Cardiac septum (tissue), 1 donor: ENCODE results near the gene VPS36. TPM values are rescaled to one million over a fixed set of nuclear protein-coding genes. Genes with fewer than 3 reads are reported as not detected.
"Not testable (repeated sequence)": the region's sequence is repeated elsewhere in the genome, so short reads cannot be mapped to it uniquely, and the experiment has no call there.

ENCODE experiments used
- DNase-seq: peaks from one replicate; pipeline ENCODE4 v3.0.0-alpha.2; 2020; ENCODE audit warnings: low spot score
- intact Hi-C: fragments of 100-400 bp; cut with DNase I; formaldehyde crosslinking; loops from one replicate; pipeline ENCODE4 v1.14.0; 2022
- total RNA-seq: library from RNA; stranded (reverse); fragmentation: NEBNext Ultra II Directional; extraction: Animal tissue kit (Norgen Biotek cat#: 25700); gene quantifications from one replicate; pipeline ENCODE4 v1.2.1, GENCODE V29; 2021
- donor health status: DM: no; HTN: no; CAD: no.

VPS36 gene
- total RNA-seq, 1 donor from 2014 or later, result 30.2 TPM

GRCh38 chr13:52449331-52450011 is 963 bp downstream of the VPS36 start:
- intact Hi-C loops, result loop anchor here (1.0 to 10.0 kb wide), 3 partner anchors 43 to 255 kb away; partner anchors contain the start of gene THSD1
- no peak for DNase-seq

GRCh38 chr13:52447815-52448552 is 2.5 kb downstream of the VPS36 start:
- intact Hi-C loops, result no loop called here
- no peak for DNase-seq

GRCh38 chr13:52447354-52447753 is 3.1 kb downstream of the VPS36 start:
- intact Hi-C loops, result no loop called here
- no peak for DNase-seq

GRCh38 chr13:52446265-52446664 is 4.2 kb downstream of the VPS36 start:
- no peak for DNase-seq
- intact Hi-C loops, result no loop called here

GRCh38 chr13:52432456-52432855 is 18.0 kb downstream of the VPS36 start:
- intact Hi-C loops, result no loop called here

GRCh38 chr13:52428295-52428694 is 22.1 kb downstream of the VPS36 start:
- DNase-seq, result no peak
- intact Hi-C loops, result no loop called here

More at GRCh38 chr13:52432456-52432855, 18.0 kb downstream of the VPS36 start:
- no peak for DNase-seq

- DNase-seq, result no peak
- intact Hi-C loops, result no loop called here
Observed at GRCh38 chr13:52421216-52421615, 29.2 kb downstream of the VPS36 start.

- no peak for DNase-seq
- intact Hi-C loops, result no loop called here
Observed at GRCh38 chr13:52419080-52419479, 31.4 kb downstream of the VPS36 start.

- DNase-seq, result no peak
- intact Hi-C loops, result no loop called here
Observed at GRCh38 chr13:52414963-52415362, 35.5 kb downstream of the VPS36 start.

- DNase-seq, result no peak
- intact Hi-C loops, result no loop called here
Observed at GRCh38 chr13:52414051-52414450, 36.4 kb downstream of the VPS36 start.

GRCh38 chr13:52412128-52412527 is 38.3 kb downstream of the VPS36 start:
- DNase-seq, result no peak
- intact Hi-C loops, result no loop called here

GRCh38 chr13:52411629-52412028 is 38.8 kb downstream of the VPS36 start:
- intact Hi-C loops, result no loop called here

GRCh38 chr13:52408071-52408658 is 42.3 kb downstream of the VPS36 start:
- DNase-seq, result not testable (repeated sequence)

More at GRCh38 chr13:52411629-52412028, 38.8 kb downstream of the VPS36 start:
- DNase-seq, result no peak

GRCh38 chr13:52407436-52407835 is 43.0 kb downstream of the VPS36 start:
- not testable (repeated sequence) for DNase-seq
- intact Hi-C loops, result loop anchor here (2.0 kb wide), 1 partner anchor 43 kb away; the partner anchor contains the start of gene VPS36

More at GRCh38 chr13:52408071-52408658, 42.3 kb downstream of the VPS36 start:
- intact Hi-C loops, result not testable (repeated sequence)

- intact Hi-C loops, result loop anchor here (2.0 kb wide), 1 partner anchor 44 kb away; the partner anchor contains the start of gene VPS36
- DNase-seq, result no peak
Observed at GRCh38 chr13:52406629-52407028, 43.8 kb downstream of the VPS36 start.

- intact Hi-C loops, result loop anchor here (2.0 kb wide), 1 partner anchor 45 kb away; the partner anchor contains the start of gene VPS36
Observed at GRCh38 chr13:52405767-52406494, 44.5 kb downstream of the VPS36 start, which contains the start of gene THSD1. TSS of gene THSD1 (minus strand) at chr13:52406172. CDS start at chr13:52402600, 3,572 bp downstream.

GRCh38 chr13:52405369-52405766 is 45.1 kb downstream of the VPS36 start:
- no peak for DNase-seq

More at GRCh38 chr13:52405767-52406494, 44.5 kb downstream of the VPS36 start, which contains the start of gene THSD1:
- DNase-seq, result peak; percentile 85

GRCh38 chr13:52399708-52400107 is 50.7 kb downstream of the VPS36 start:
- intact Hi-C loops, result no loop called here
- DNase-seq, result no peak

More at GRCh38 chr13:52405369-52405766, 45.1 kb downstream of the VPS36 start:
- intact Hi-C loops, result no loop called here

GRCh38 chr13:52399046-52399445 is 51.4 kb downstream of the VPS36 start:
- intact Hi-C loops, result no loop called here
- DNase-seq, result no peak
